Measurements from ENCODE around the gene CYB561. TPM values are rescaled to one million over a fixed set of nuclear protein-coding genes. Genes with fewer than 3 reads are reported as not detected.

CYB561 gene, protein sequence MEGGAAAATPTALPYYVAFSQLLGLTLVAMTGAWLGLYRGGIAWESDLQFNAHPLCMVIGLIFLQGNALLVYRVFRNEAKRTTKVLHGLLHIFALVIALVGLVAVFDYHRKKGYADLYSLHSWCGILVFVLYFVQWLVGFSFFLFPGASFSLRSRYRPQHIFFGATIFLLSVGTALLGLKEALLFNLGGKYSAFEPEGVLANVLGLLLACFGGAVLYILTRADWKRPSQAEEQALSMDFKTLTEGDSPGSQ
- total RNA-seq = 10 to 100 TPM in 4 of 6 experiments, 1 to 10 TPM in 2; 7.4 to 21.9 (median 11.4) TPM
- long read RNA-seq, partial matches to known transcripts = 0 of 1 reads
- long read RNA-seq, other reads (novel, unspliced or antisense) = 0 of 1 reads

- Histone ChIP-seq H3K27me3 (no peaks in the 10 kb centered on the region), H3K36me3 (no peaks in the 10 kb centered on the region), H3K9me3 (no peaks in the 10 kb centered on the region), H3K4me3 (peak within 1 kb of the TSS; percentile 58 to 69 (median 59)), H3K4me1 (peaks cover 0 to 3% (median 0%) of the 10 kb centered on the region in 4 donors), H3K27ac (peak within 1 kb of the TSS; percentile 58 to 79 (median 68))
- TF ChIP-seq POLR2A (IDR thresholded peaks at IDR 0.05) (peak; percentile 28), CTCF (IDR thresholded peaks at IDR 0.05) (peak; percentile 40 to 56 (median 50))
- ATAC-seq = peak; percentile 76 to 82 (median 81)
- intact Hi-C loops (cut with DNase I) = no loop called here
- peak; percentile 79 to 83 (median 82) for DNase-seq
- WGBS (ENCODE audit: insufficient coverage, low coverage, low lambda C conversion rate, missing lambda C conversion rate) = 7% methylated on average over 3 of the region's 99 CpGs
These were observed at the start of gene CYB561 for GRCh38 chr17:63445954-63446752. Gene CYB561 (minus strand): TSS chr17:63446306. CDS start chr17:63437547, 8,759 bp downstream.

GRCh38 chr17:63495491-63495890, 49.4 kb upstream of the CYB561 start:
- H3K27me3 ChIP-seq = no peaks in the 10 kb centered on the region
- DNase-seq (no peak), ATAC-seq (no peak)
- intact Hi-C loops (cut with DNase I) = no loop called here
- TF ChIP-seq POLR2A (IDR thresholded peaks at IDR 0.05) (no peak), CTCF (IDR thresholded peaks at IDR 0.05) (no peak)
- no peaks in the 10 kb centered on the region for H3K36me3 ChIP-seq
- H3K4me1 ChIP-seq = no peaks in the 10 kb centered on the region
- H3K4me3 ChIP-seq = no peak overlapping the region
- H3K9me3 ChIP-seq = no peaks in the 10 kb centered on the region
- H3K27ac ChIP-seq = no peak overlapping the region
- 82% methylated on average over 3 of the region's 6 CpGs for WGBS (ENCODE audit: insufficient coverage, low coverage, low lambda C conversion rate, missing lambda C conversion rate)

- intact Hi-C loops (cut with DNase I) = no loop called here
- Histone ChIP-seq H3K9me3 (no peaks in the 10 kb centered on the region), H3K27me3 (no peaks in the 10 kb centered on the region), H3K4me1 (no peaks in the 10 kb centered on the region), H3K27ac (no peak overlapping the region), H3K36me3 (no peaks in the 10 kb centered on the region), H3K4me3 (no peak overlapping the region)
- TF ChIP-seq POLR2A (IDR thresholded peaks at IDR 0.05) = no peak
- no peak for TF ChIP-seq CTCF (IDR thresholded peaks at IDR 0.05)
- DNase-seq (peak in 1 of 3 donors; percentile 35), ATAC-seq (no peak)
- 79% methylated on average over 2 of the region's 12 CpGs for WGBS (ENCODE audit: insufficient coverage, low coverage, low lambda C conversion rate, missing lambda C conversion rate)
These were observed 48.3 kb upstream of the CYB561 start for GRCh38 chr17:63494300-63494928.

DNA sequence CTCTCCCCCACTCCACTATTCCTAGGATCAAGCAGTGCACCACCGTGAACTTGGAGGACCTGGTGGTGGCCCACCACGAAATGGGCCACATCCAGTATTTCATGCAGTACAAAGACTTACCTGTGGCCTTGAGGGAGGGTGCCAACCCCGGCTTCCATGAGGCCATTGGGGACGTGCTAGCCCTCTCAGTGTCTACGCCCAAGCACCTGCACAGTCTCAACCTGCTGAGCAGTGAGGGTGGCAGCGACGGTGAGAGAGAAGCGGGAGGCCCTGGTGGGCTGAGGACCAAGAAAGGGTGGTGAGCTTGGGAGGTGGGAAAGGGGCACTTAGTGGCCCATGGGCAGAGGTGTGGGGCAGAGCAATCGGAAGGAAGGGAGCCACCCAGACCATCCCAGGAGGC, 47.3 kb upstream of the CYB561 start:
- no peaks in the 10 kb centered on the region for H3K9me3 ChIP-seq
- H3K4me1 ChIP-seq = no peaks in the 10 kb centered on the region
- H3K36me3 ChIP-seq = no peaks in the 10 kb centered on the region
- TF ChIP-seq POLR2A (IDR thresholded peaks at IDR 0.05) (no peak), CTCF (IDR thresholded peaks at IDR 0.05) (no peak)
- intact Hi-C loops (cut with DNase I) = no loop called here
- no peak overlapping the region for H3K27ac ChIP-seq
- no peak for DNase-seq
- H3K27me3 ChIP-seq = no peaks in the 10 kb centered on the region
- ATAC-seq = no peak
- no peak overlapping the region for H3K4me3 ChIP-seq
- 78% methylated on average over 5 of the region's 9 CpGs for WGBS (ENCODE audit: insufficient coverage, low coverage, low lambda C conversion rate, missing lambda C conversion rate)

Measured in right lobe of liver (tissue), 6 donors.